T-helper 2 cell treated with Interferon-gamma antibody and Interleukin-4, amounts not matched to agents 5 μg/mL and 100 μg/mL, for 36 hours (primary cell): ENCODE measurements around the gene EXO1.
"Not testable (repeated sequence)": the region's sequence is repeated elsewhere in the genome, so short reads cannot be mapped to it uniquely, and the experiment has no call there.

Experiments
- DNase-seq: peaks from one replicate; pipeline ENCODE4 v3.0.0; 2021; ENCODE audit warnings: low spot score
- H3K27ac Mint-ChIP-seq: one replicate; pipeline ENCODE4 v1.8.0; 2021; ENCODE audit warnings: mild to moderate bottlenecking, mixed read lengths
- H3K27me3 Mint-ChIP-seq: one replicate; pipeline ENCODE4 v1.8.0; 2021; ENCODE audit warnings: low read depth, mixed read lengths
- H3K36me3 Mint-ChIP-seq: one replicate; pipeline ENCODE4 v1.8.0; 2021; ENCODE audit warnings: low read depth, mixed read lengths
- H3K4me1 Mint-ChIP-seq: one replicate; pipeline ENCODE4 v1.8.0; 2021; ENCODE audit warnings: low read depth, mixed read lengths
- H3K4me3 Mint-ChIP-seq: one replicate; pipeline ENCODE4 v1.8.0; 2022; ENCODE audit warnings: mild to moderate bottlenecking, moderate library complexity, mixed read lengths
- H3K9me3 Mint-ChIP-seq: one replicate; pipeline ENCODE4 v1.8.0; 2021; ENCODE audit warnings: mixed read lengths

Gene EXO1

DNA sequence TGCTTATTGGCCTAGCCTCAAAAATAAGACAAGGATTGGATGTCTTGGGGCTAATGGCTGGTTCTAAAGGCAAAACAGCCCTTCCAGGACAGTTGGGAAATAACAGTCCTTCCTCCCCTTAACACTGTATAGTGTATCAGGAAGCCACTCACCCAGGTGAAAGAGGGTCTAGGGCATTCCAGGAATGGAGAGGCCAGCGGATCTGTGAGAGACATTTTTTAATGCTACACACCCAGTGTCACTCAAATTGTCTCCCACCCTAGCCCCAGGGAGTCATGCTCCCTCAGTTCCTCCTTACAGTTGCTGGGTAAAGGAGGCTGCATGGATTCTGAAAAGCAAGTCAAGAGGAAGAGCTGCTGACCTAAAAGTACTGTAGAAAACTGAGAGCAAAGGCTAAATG, 24.1 kb upstream of the EXO1 start:
- Mint-ChIP-seq H3K4me3 (no peak overlapping the region), H3K27ac (no peak overlapping the region), H3K27me3 (peaks cover 4% of the 10 kb centered on the region), H3K36me3 (no peaks in the 10 kb centered on the region), H3K9me3 (no peaks in the 10 kb centered on the region), H3K4me1 (no peaks in the 10 kb centered on the region)
- DNase-seq, result no peak

- H3K4me3 Mint-ChIP-seq, result no peak overlapping the region
- peaks cover 5% of the 10 kb centered on the region for H3K27me3 Mint-ChIP-seq
- H3K27ac Mint-ChIP-seq, result no peak overlapping the region
- no peaks in the 10 kb centered on the region for H3K36me3 Mint-ChIP-seq
- H3K4me1 Mint-ChIP-seq, result no peaks in the 10 kb centered on the region
- DNase-seq, result no peak
- H3K9me3 Mint-ChIP-seq, result no peaks in the 10 kb centered on the region
Observed at GRCh38 chr1:241825581-241825980, 22.4 kb upstream of the EXO1 start.

GRCh38 chr1:241826613-241827012, 21.4 kb upstream of the EXO1 start:
- not testable (repeated sequence) for H3K36me3 Mint-ChIP-seq, H3K9me3 Mint-ChIP-seq

DNA sequence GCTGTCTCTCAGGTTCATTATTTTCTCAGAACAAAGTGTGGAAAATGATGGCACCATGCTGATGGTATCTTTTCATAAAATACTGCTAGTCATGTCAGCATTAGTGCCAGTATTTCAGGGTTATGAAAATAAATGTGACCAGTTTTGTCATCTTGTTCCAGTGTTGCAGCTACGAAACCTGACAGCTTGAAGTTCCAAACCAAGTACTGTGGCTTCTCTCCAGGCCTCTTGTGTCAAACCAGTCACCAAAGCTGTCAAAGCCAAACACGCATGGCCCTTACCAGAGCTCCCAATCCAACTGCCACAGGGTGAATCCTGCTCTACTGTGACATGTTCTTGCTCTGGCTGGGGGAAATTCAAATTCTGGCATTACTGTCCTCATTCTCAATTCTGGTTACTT, 20.7 kb upstream of the EXO1 start:
- Mint-ChIP-seq H3K4me3 (no peak overlapping the region), H3K4me1 (no peaks in the 10 kb centered on the region), H3K27ac (no peak overlapping the region), H3K36me3 (no peaks in the 10 kb centered on the region), H3K9me3 (no peaks in the 10 kb centered on the region), H3K27me3 (peaks cover 3% of the 10 kb centered on the region)
- no peak for DNase-seq

More at GRCh38 chr1:241826613-241827012, 21.4 kb upstream of the EXO1 start:
- not testable (repeated sequence) for H3K4me1 Mint-ChIP-seq, H3K27ac Mint-ChIP-seq, H3K4me3 Mint-ChIP-seq, H3K27me3 Mint-ChIP-seq, DNase-seq

DNA sequence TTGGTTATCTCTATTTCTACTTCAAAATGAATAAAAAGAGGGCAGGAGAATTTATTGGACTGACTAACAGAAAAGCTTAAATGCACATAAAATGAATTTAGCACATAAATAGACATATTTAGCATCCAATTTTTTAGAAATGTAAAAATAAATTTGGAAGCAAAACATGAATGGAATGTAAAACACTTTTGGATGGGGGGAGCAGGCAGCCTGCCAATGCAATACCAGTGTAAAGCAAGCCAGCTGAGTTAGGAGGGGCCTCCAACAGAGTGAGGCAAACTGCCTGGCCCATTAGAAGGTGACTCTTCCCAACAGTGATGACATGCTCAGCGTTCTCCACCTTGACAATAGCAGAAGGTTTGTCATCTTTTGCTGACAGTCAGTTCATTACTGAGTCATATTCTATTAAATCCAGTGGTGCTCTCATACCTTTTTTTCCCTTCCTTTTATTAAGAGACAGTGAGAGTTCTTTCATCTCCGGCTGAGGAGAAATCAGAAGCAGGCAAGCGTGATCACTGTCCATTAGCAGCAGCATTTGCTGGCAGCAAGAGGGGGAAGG, 19.5 kb upstream of the EXO1 start:
- Mint-ChIP-seq H3K9me3 (no peaks in the 10 kb centered on the region), H3K4me1 (no peaks in the 10 kb centered on the region), H3K4me3 (no peak overlapping the region), H3K27me3 (peaks cover 6% of the 10 kb centered on the region), H3K27ac (no peak overlapping the region), H3K36me3 (no peaks in the 10 kb centered on the region)
- no peak for DNase-seq

DNA sequence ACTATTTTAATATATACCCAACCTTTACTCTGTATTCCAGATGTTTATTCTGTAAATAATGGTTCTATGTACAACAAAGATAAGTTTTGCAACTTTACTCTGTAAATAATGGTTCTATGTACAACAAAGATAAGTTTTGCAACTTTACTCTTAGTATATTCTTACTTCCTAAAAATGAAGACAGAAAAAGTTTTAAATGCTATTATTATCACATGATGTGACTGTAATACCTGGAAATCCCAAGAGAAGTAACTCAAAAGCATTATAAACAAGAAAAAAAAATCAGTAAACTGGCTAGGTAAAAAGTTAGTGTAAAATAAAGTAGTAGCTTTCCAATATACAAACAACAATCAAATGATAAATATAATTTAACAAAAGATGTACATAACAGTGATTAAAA, 18.5 kb upstream of the EXO1 start:
- no peaks in the 10 kb centered on the region for H3K4me1 Mint-ChIP-seq
- peaks cover 6% of the 10 kb centered on the region for H3K27me3 Mint-ChIP-seq
- no peaks in the 10 kb centered on the region for H3K36me3 Mint-ChIP-seq
- no peak for DNase-seq
- no peaks in the 10 kb centered on the region for H3K9me3 Mint-ChIP-seq
- H3K4me3 Mint-ChIP-seq, result no peak overlapping the region
- H3K27ac Mint-ChIP-seq, result no peak overlapping the region

DNA sequence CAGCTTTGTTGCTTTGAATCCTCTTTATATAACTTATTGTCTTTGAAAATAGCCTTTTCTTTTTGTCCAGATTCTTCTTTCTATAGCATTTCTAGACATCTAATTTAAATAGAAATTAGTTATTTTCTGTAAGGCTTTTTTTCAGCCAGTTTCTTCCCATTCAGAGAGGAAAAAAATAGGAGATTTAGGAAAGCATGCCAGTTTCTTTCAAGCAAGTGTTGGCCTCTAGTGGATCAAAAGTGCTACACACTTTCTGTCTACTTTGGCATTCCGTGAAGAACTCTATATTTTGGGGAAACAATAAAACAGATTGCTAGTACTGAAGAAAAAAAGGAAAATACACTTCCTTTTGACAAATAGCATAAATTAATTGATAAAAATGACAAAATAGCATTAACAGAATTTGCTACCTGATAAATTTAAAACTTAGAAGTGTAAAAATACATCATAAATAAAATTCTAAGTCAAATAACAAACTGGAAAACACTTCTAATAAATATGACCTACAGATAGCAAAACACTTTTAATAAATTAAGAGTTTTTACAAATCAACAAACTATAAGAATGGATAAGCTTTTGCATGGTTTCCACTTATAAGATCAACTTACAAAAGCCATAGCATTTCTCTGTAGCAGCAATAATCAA, 13.1 kb upstream of the EXO1 start:
- peaks cover 4% of the 10 kb centered on the region for H3K4me1 Mint-ChIP-seq
- no peak overlapping the region for H3K27ac Mint-ChIP-seq
- no peaks in the 10 kb centered on the region for H3K9me3 Mint-ChIP-seq
- H3K4me3 Mint-ChIP-seq, result no peak overlapping the region
- DNase-seq, result no peak
- peaks cover 15% of the 10 kb centered on the region for H3K27me3 Mint-ChIP-seq
- no peaks in the 10 kb centered on the region for H3K36me3 Mint-ChIP-seq

DNA sequence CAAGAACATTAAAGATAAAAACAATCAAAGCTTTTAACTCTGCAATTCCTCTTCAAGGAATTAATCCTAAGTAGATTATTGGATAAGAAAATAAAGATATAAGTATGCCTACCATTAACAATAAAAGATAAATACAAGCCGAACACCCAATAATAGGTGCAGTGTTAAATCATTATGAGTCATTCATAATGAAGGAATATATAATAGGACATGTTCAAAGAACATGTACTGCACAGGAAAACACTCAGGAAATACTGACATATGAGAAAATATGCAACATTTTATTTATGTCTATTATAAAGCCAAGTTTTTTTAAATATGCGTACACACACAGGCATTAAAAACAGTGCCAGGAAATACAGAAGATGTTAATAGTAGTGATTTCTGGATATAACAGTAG, 11.1 kb upstream of the EXO1 start:
- no peak overlapping the region for H3K27ac Mint-ChIP-seq
- no peaks in the 10 kb centered on the region for H3K9me3 Mint-ChIP-seq
- peaks cover 12% of the 10 kb centered on the region for H3K27me3 Mint-ChIP-seq
- H3K4me1 Mint-ChIP-seq, result peaks cover 4% of the 10 kb centered on the region
- no peak for DNase-seq
- no peak overlapping the region for H3K4me3 Mint-ChIP-seq
- no peaks in the 10 kb centered on the region for H3K36me3 Mint-ChIP-seq

DNA sequence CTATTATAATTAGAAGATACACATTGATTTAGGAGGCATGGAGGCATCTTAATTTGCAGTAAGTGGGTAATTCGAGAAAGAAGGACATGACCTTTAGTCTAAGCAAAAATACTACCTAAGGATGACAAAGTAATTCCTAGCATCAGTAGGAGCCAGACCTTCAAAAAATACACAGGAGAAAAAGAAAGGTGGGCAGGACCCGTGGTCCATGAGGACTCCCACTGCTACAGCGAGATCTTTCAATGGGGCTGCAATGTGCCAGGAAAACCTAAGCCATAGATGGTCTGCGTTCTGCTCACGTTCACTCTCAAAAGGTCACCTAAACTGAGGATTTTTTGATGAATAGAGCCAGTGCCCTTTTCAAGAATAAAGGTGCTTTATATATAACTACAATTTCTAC, 10.6 kb upstream of the EXO1 start:
- H3K27ac Mint-ChIP-seq, result no peak overlapping the region
- H3K36me3 Mint-ChIP-seq, result no peaks in the 10 kb centered on the region

GRCh38 chr1:241837901-241838300, 10.1 kb upstream of the EXO1 start:
- DNase-seq, result no peak
- peaks cover 16% of the 10 kb centered on the region for H3K27me3 Mint-ChIP-seq
- no peak overlapping the region for H3K4me3 Mint-ChIP-seq
- H3K4me1 Mint-ChIP-seq, result peaks cover 4% of the 10 kb centered on the region
- H3K9me3 Mint-ChIP-seq, result no peaks in the 10 kb centered on the region
- H3K36me3 Mint-ChIP-seq, result no peaks in the 10 kb centered on the region
- H3K27ac Mint-ChIP-seq, result no peak overlapping the region

More for the DNA sequence above, 10.6 kb upstream of the EXO1 start:
- Mint-ChIP-seq H3K4me1 (peaks cover 4% of the 10 kb centered on the region), H3K27me3 (peaks cover 12% of the 10 kb centered on the region), H3K9me3 (no peaks in the 10 kb centered on the region), H3K4me3 (no peak overlapping the region)
- no peak for DNase-seq

GRCh38 chr1:241838897-241839296, 9.1 kb upstream of the EXO1 start:
- no peak overlapping the region for H3K4me3 Mint-ChIP-seq
- no peaks in the 10 kb centered on the region for H3K9me3 Mint-ChIP-seq
- H3K27me3 Mint-ChIP-seq, result peaks cover 14% of the 10 kb centered on the region
- H3K36me3 Mint-ChIP-seq, result no peaks in the 10 kb centered on the region
- no peak overlapping the region for H3K27ac Mint-ChIP-seq
- peaks cover 4% of the 10 kb centered on the region for H3K4me1 Mint-ChIP-seq
- DNase-seq, result no peak

GRCh38 chr1:241839369-241839979, 8.5 kb upstream of the EXO1 start:
- no peak overlapping the region for H3K4me3 Mint-ChIP-seq
- H3K27me3 Mint-ChIP-seq, result peaks cover 14% of the 10 kb centered on the region
- H3K9me3 Mint-ChIP-seq, result no peaks in the 10 kb centered on the region
- no peak overlapping the region for H3K27ac Mint-ChIP-seq
- no peaks in the 10 kb centered on the region for H3K36me3 Mint-ChIP-seq
- H3K4me1 Mint-ChIP-seq, result peaks cover 4% of the 10 kb centered on the region
- DNase-seq, result no peak

GRCh38 chr1:241840164-241840563, 7.8 kb upstream of the EXO1 start:
- no peak overlapping the region for H3K4me3 Mint-ChIP-seq
- H3K4me1 Mint-ChIP-seq, result peaks cover 7% of the 10 kb centered on the region
- DNase-seq, result no peak
- no peak overlapping the region for H3K27ac Mint-ChIP-seq
- no peaks in the 10 kb centered on the region for H3K9me3 Mint-ChIP-seq
- no peaks in the 10 kb centered on the region for H3K36me3 Mint-ChIP-seq
- H3K27me3 Mint-ChIP-seq, result peaks cover 14% of the 10 kb centered on the region

GRCh38 chr1:241841691-241842090, 6.3 kb upstream of the EXO1 start:
- Mint-ChIP-seq H3K4me1 (peaks cover 7% of the 10 kb centered on the region), H3K4me3 (no peak overlapping the region), H3K36me3 (no peaks in the 10 kb centered on the region), H3K9me3 (no peaks in the 10 kb centered on the region), H3K27ac (no peak overlapping the region), H3K27me3 (peaks cover 5% of the 10 kb centered on the region)
- DNase-seq, result no peak

DNA sequence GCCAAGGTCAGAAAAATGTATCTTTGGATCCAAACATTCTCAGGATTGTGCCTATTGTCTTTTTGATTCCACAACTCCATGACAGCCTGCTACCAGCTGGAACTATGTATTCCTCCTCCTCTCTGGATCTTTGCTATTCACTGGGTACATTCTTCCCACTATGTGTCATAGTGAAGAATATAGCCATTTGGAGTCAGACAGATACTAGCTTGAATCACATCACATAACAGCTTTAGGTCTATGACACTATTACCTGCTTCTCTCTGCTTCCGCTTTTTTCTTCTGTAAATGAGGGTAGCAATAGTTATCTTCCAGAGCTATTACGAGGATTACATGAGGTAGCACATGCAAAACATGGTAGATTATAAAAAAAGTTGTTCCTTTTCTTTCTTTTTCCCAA, 5.4 kb upstream of the EXO1 start:
- Mint-ChIP-seq H3K9me3 (no peaks in the 10 kb centered on the region), H3K36me3 (no peaks in the 10 kb centered on the region), H3K4me1 (peaks cover 13% of the 10 kb centered on the region), H3K4me3 (no peak overlapping the region), H3K27ac (no peak overlapping the region), H3K27me3 (peaks cover 5% of the 10 kb centered on the region)
- DNase-seq, result no peak
